ENCODE data around the gene SGSM2. TPM values are rescaled to one million over a fixed set of nuclear protein-coding genes. Genes with fewer than 3 reads are reported as not detected.

SGSM2 gene
- polyA plus RNA-seq, 3 donors, result 3.0 to 130 (median 3.5) TPM

- Histone ChIP-seq H3K27me3 (ENCODE audit: control insufficient read depth in 2 of 2, insufficient read depth in 2 of 2, low read length in 2 of 2) (no peaks in the 10 kb centered on the region), H3K79me2 (ENCODE audit: insufficient read depth, low read length) (no peaks in the 10 kb centered on the region), H3K4me2 (replicated peaks; ENCODE audit: extremely low read depth, low read length, poor library complexity, severe bottlenecking) (no peak overlapping the region), H3K4me3 (replicated peaks in 1 of 3; ENCODE audit: low read depth in 2 of 3, low read length in 3 of 3) (no peak overlapping the region), H4K20me1 (ENCODE audit: insufficient read depth, low read length) (no peaks in the 10 kb centered on the region), H3K9me3 (replicated peaks in 1 of 2; ENCODE audit: control insufficient read depth in 1 of 2, insufficient read depth in 1 of 2, low read length in 2 of 2) (no peaks in the 10 kb centered on the region), H3K4me1 (ENCODE audit: control insufficient read depth in 1 of 2, insufficient read depth in 2 of 2, low read length in 2 of 2) (peaks cover 0 to 2% of the 10 kb centered on the region in 2 donors), H2AFZ (ENCODE audit: insufficient read depth, low read depth, low read length, poor library complexity, severe bottlenecking) (no peak overlapping the region), H3K36me3 (replicated peaks in 1 of 2; ENCODE audit: control insufficient read depth in 1 of 2, insufficient read depth in 2 of 2, low read length in 2 of 2) (peaks cover 5 to 33% of the 10 kb centered on the region in 2 donors), H3K27ac (ENCODE audit: low read depth in 1 of 2, low read length in 2 of 2) (peak overlapping the region in 1 of 2 donors; percentile 31), H3K9ac (ENCODE audit: insufficient read depth, low read length, poor library complexity, severe bottlenecking) (no peak overlapping the region)
- WGBS (ENCODE audit: insufficient coverage), result no CpG with 5 or more reads among the region's 1 CpG
- Mint-ChIP-seq H3K36me3 (peaks cover 19 to 31% of the 10 kb centered on the region in 2 donors), H3K4me1 (peaks cover 6% of the 10 kb centered on the region), H3K4me3 (no peak overlapping the region), H3K27ac (peak overlapping the region in 2 of 7 donors; percentile 46 to 67), H3K9me3 (no peaks in the 10 kb centered on the region), H3K27me3 (ENCODE audit: low read depth in 3 of 3) (no peaks in the 10 kb centered on the region)
- no peak for TF ChIP-seq CTCF (IDR thresholded peaks at IDR 0.05)
- DNase-seq, result no peak
- intact Hi-C loops (cut with micrococcal nuclease), result no loop called here
Observed at GRCh38 chr17:2427910-2428309, 90.6 kb downstream of the SGSM2 start.

Small RNAs within 50 kb of the gene (small RNA-seq; reads per million reads assigned to genes)
- not detected for gene AC006435.3 (ENCODE audit: insufficient read length, low read depth)
- not detected for gene AC006435.4 (ENCODE audit: insufficient read length, low read depth)
- 168 reads per million, percentile 97 among the genes with 10 or more reads in this experiment for gene SNORD91A (ENCODE audit: insufficient read length, low read depth)
- gene SNORD91B (ENCODE audit: insufficient read length, low read depth), result 208 reads per million, percentile 97 among the genes with 10 or more reads in this experiment

Other genes starting within 250 kb of the SGSM2 start
- gene SMG6, start 33.7 kb upstream of the SGSM2 start, polyA plus RNA-seq, result 1 to 10 TPM in 2 of 3 donors, under 1 TPM in 1; 0.67 to 7.1 (median 1.1) TPM
- 1 to 10 TPM; 3.4 to 5.7 (median 3.7) TPM for gene SRR, start 33.6 kb upstream of the SGSM2 start, polyA plus RNA-seq
- gene TSR1, start 1.0 kb upstream of the SGSM2 start, polyA plus RNA-seq, result 10 to 100 TPM in 1 of 3 donors, 1 to 10 TPM in 2; 8.1 to 10.8 (median 9.3) TPM
- gene MNT, start 63.6 kb downstream of the SGSM2 start, polyA plus RNA-seq, result 10 to 100 TPM in 1 of 3 donors, 1 to 10 TPM in 1, under 1 TPM in 1; 0.28 to 42.4 (median 1.3) TPM
- gene METTL16, start 174.4 kb downstream of the SGSM2 start, polyA plus RNA-seq, result 1 to 10 TPM; 3.0 to 8.0 (median 4.7) TPM

All from CD14-positive monocyte (primary cell).